Stimulated activated CD4-positive, alpha-beta T cell treated with anti-CD3 and anti-CD28 coated beads, TNF-alpha, amount 100 ng/mL, for 1 hour (primary cell): Measurements from ENCODE around the gene NFASC.

Experiments
- DNase-seq, 3 donors: peaks; one replicate each; pipeline ENCODE4 v3.0.0-alpha.2; 2020; ENCODE audit warnings: low read depth in 3 of 3, low spot score in 1 of 3

The NFASC gene

GRCh38 chr1:205002705-205003104, 132.0 kb downstream of the NFASC start:
- DNase-seq = no peak

GRCh38 chr1:205003358-205004131, 132.9 kb downstream of the NFASC start:
- no peak for DNase-seq

GRCh38 chr1:205004351-205004750, 133.7 kb downstream of the NFASC start:
- DNase-seq = no peak

GRCh38 chr1:205008896-205009295, 138.2 kb downstream of the NFASC start:
- DNase-seq = no peak

GRCh38 chr1:205009670-205010069, 139.0 kb downstream of the NFASC start:
- DNase-seq = no peak

- DNase-seq = no peak
These were observed 141.9 kb downstream of the NFASC start for GRCh38 chr1:205012391-205013140.

- DNase-seq = no peak
These were observed 143.2 kb downstream of the NFASC start for GRCh38 chr1:205013683-205014367.

- DNase-seq = no peak
These were observed 144.1 kb downstream of the NFASC start for GRCh38 chr1:205014783-205015182.

GRCh38 chr1:205015241-205015640, 144.6 kb downstream of the NFASC start:
- DNase-seq = no peak

GRCh38 chr1:205016075-205016474, 145.4 kb downstream of the NFASC start:
- DNase-seq = no peak

- DNase-seq = no peak
These were observed 145.9 kb downstream of the NFASC start for GRCh38 chr1:205016584-205016983.

GRCh38 chr1:205017001-205017400, 146.3 kb downstream of the NFASC start:
- no peak for DNase-seq

- no peak for DNase-seq
These were observed 147.1 kb downstream of the NFASC start for GRCh38 chr1:205017766-205018165.

GRCh38 chr1:205018381-205018780, 147.7 kb downstream of the NFASC start:
- no peak for DNase-seq

GRCh38 chr1:205020466-205020865, 149.8 kb downstream of the NFASC start:
- no peak for DNase-seq

GRCh38 chr1:205024679-205025078, 154.0 kb downstream of the NFASC start:
- DNase-seq = no peak

- no peak for DNase-seq
These were observed 154.6 kb downstream of the NFASC start for GRCh38 chr1:205025239-205025638.

GRCh38 chr1:205026181-205026580, 155.5 kb downstream of the NFASC start:
- DNase-seq = no peak

GRCh38 chr1:205028390-205028789, 157.7 kb downstream of the NFASC start:
- DNase-seq = no peak

- DNase-seq = no peak
These were observed 158.3 kb downstream of the NFASC start for GRCh38 chr1:205028924-205029323.

GRCh38 chr1:205030241-205030640, 159.6 kb downstream of the NFASC start:
- no peak for DNase-seq

- DNase-seq = no peak
These were observed 160.2 kb downstream of the NFASC start for GRCh38 chr1:205030896-205031295.
